ENCODE data around the gene MCRIP2. TPM values are rescaled to one million over a fixed set of nuclear protein-coding genes. Genes with fewer than 3 reads are reported as not detected.

MCRIP2 gene
- total RNA-seq, 4 donors from 2014 or later = 17.3 to 35.6 (median 28.1) TPM

DNA sequence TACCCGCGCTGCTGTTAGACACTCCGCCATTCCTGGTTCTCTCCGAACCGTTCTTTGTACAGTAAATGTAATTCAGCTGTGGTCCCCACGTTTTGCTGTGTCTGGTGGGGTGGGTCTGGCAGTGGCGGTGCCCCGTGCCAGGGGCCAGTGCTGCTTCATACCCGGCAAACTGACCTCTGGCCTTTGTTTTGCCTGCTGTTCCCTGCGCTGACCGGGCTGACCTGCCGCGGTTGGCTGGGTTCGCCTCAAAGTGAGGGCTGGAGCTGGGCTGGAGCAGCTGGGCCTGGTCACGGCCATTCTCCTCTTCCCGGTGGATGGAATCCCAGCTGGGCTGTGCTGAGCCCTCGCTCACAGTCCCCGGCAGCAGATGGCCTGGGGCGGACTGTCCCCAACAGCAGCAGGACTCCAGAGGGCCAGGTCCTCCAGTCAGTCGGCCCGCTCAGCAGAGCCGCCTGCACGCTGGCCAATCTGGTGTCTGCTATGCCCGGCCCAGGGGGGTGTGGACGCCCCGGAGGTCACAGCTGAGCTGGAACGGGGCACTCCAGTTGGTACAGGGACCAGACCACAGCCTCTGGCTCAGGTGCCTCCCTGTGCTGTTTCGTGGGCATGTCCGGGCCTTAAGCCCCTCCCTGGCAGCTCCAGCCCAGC is 12.3 kb upstream of the MCRIP2 start:
- TF ChIP-seq POLR2A (IDR thresholded peaks at IDR 0.05) = no peak
- TF ChIP-seq, protein P1, sequence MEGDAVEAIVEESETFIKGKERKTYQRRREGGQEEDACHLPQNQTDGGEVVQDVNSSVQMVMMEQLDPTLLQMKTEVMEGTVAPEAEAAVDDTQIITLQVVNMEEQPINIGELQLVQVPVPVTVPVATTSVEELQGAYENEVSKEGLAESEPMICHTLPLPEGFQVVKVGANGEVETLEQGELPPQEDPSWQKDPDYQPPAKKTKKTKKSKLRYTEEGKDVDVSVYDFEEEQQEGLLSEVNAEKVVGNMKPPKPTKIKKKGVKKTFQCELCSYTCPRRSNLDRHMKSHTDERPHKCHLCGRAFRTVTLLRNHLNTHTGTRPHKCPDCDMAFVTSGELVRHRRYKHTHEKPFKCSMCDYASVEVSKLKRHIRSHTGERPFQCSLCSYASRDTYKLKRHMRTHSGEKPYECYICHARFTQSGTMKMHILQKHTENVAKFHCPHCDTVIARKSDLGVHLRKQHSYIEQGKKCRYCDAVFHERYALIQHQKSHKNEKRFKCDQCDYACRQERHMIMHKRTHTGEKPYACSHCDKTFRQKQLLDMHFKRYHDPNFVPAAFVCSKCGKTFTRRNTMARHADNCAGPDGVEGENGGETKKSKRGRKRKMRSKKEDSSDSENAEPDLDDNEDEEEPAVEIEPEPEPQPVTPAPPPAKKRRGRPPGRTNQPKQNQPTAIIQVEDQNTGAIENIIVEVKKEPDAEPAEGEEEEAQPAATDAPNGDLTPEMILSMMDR (IDR thresholded peaks at IDR 0.05) = no peak
- no peak for DNase-seq
- H3K36me3 ChIP-seq = peaks cover 9 to 67% (median 15%) of the 10 kb centered on the region in 3 donors
- no peaks in the 10 kb centered on the region for H3K9me3 ChIP-seq
- intact Hi-C loops (cut with DNase I) = no loop called here
- no peak overlapping the region for H3K27ac ChIP-seq
- peaks cover 20 to 43% (median 29%) of the 10 kb centered on the region in 3 donors for H3K4me1 ChIP-seq
- H3K27me3 ChIP-seq = no peaks in the 10 kb centered on the region
- H3K4me3 ChIP-seq = no peak overlapping the region
- 74 to 82% methylated on average over 10 to 11 of the region's 29 CpGs for WGBS, 2 donors

DNA sequence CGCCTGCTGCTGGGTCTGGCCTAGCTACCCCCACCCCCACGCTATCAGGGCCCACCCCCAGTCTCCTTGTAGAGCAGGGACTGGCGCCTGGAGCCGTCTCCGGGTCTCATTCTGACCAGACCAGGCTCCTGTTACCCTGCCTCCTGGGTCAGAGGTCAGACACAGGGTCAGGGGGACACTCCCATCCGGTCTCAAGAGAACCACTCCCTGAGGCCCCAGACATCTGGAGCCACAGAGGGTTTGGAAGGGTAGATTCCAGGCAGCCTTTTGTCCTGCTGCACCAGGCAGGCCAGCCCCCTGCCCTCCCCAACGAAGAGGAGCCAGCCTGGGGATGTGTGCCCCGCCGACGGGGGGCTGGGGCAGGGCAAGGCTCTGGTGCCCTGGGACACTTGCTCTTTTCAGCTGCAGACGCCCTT is 11.8 kb upstream of the MCRIP2 start:
- H3K36me3 ChIP-seq = peaks cover 9 to 72% (median 15%) of the 10 kb centered on the region in 3 donors
- no peak overlapping the region for H3K27ac ChIP-seq
- no peak for TF ChIP-seq POLR2A (IDR thresholded peaks at IDR 0.05)
- TF ChIP-seq, protein P1 (IDR thresholded peaks at IDR 0.05) = no peak

DNA sequence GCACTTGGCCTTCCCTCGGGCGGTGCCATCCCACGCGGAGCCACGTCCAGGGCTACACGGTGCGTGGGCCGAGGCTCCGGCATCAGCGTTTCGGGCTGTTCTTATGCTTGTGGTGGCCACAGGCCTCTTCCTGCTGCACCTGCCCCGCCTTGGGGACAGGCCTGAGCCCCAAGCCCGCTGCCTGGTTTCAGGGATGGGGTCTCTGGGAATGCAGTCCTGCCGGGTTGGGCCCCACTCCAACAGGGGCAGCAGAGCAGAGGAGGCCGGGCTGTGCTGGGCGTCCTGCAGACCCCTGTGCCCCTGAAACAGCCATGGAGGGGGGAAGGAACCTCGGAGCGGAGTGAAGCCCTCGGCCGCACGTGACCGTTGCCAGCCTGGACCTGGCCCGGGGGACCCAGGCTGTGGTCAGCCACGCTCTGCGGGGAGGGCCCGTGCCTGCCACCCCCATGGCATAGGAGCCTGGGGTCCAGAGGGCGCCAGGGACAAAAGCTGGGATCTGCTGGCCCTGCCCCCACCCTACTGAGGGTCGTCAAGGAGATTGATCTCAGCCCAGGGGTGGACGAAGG is 11.3 kb upstream of the MCRIP2 start:
- no peak for DNase-seq
- intact Hi-C loops (cut with DNase I) = no loop called here
- Histone ChIP-seq H3K9me3 (no peaks in the 10 kb centered on the region), H3K27ac (no peak overlapping the region), H3K36me3 (peaks cover 9 to 70% (median 15%) of the 10 kb centered on the region in 3 donors), H3K4me1 (peaks cover 28 to 53% (median 34%) of the 10 kb centered on the region in 3 donors), H3K4me3 (no peak overlapping the region), H3K27me3 (no peaks in the 10 kb centered on the region)
- no CpG with 5 or more reads among the region's 29 CpGs for WGBS, 2 donors
- no peak for TF ChIP-seq POLR2A (IDR thresholded peaks at IDR 0.05)

More for the DNA sequence above, 11.8 kb upstream of the MCRIP2 start:
- peaks cover 23 to 48% (median 29%) of the 10 kb centered on the region in 3 donors for H3K4me1 ChIP-seq
- no peak for DNase-seq
- no peaks in the 10 kb centered on the region for H3K27me3 ChIP-seq
- WGBS, 2 donors = no CpG with 5 or more reads among the region's 11 CpGs
- intact Hi-C loops (cut with DNase I) = no loop called here
- H3K4me3 ChIP-seq = no peak overlapping the region
- no peaks in the 10 kb centered on the region for H3K9me3 ChIP-seq

DNA sequence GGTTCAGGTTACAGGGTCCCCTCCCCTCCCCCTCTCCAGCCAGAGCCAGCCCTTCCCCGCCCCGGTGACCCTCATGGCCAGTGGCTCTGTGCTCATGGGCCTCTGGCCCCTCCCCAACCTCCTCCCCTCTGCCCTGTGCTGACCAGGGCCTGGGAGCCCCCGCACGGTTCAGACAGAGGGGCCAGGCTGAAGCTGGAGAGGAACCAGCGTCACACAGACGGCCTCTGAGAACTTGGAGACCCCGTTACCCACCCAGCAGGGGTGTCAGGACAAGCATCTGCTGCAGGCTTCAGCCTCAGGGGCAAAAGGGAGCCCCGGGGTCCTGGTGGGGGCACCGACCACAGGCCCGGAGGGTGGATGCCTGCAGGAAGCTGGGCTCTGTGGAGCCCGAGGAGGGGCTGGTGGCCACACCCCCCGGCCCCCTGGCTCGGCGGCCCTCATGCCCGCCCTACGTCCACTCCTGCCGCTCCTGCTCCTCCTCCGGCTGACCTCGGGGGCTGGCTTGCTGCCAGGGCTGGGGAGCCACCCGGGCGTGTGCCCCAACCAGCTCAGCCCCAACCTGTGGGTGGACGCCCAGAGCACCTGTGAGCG is 10.7 kb upstream of the MCRIP2 start, which contains the start of gene WFIKKN1:
WFIKKN1 (plus strand) TSS at position 171 of the 591 bp plus-strand sequence; CDS start at position 440, 269 bp downstream.
- intact Hi-C loops (cut with DNase I) = no loop called here
- TF ChIP-seq POLR2A (IDR thresholded peaks at IDR 0.05) = no peak
- TF ChIP-seq, protein P1 (IDR thresholded peaks at IDR 0.05) = no peak
- WGBS, 2 donors = 0% methylated on average over 2 of the region's 23 CpGs; no CpG with 5 or more reads in 1 of the 2 donors
- Histone ChIP-seq H3K27ac (no peak within 1 kb of the TSS), H3K4me3 (no peak within 1 kb of the TSS), H3K27me3 (no peaks in the 10 kb centered on the region), H3K9me3 (no peaks in the 10 kb centered on the region), H3K36me3 (peaks cover 9 to 64% (median 15%) of the 10 kb centered on the region in 3 donors), H3K4me1 (peaks cover 32 to 59% (median 40%) of the 10 kb centered on the region in 3 donors)
- no peak for DNase-seq

DNA sequence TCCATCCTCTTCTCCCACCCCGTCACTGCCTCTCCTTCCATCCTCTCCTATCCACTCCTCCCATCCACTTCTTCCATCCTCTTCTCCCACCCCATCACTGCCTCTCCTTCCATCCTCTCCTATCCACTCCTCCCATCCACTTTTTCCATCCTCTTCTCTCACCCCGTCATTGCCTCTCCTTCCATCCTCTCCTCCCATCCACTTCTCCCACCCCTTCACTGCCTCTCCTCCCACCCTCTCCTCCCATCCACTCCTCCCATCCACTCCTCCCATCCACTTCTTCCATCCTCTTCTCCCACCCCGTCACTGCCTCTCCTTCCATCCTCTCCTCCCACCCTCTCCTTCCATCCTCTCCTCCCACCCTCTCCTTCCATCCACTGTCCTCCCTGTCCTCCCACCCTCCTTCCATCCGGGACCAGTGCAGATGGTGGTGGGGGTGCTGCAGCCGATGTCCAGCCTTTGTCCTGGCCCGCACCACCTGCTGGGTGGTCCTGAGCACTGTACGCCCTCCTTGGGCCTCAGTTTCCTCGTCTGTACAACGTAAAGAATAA is 9.7 kb upstream of the MCRIP2 start:
- WGBS, 2 donors = 53 to 61% methylated on average over 6 to 8 of the region's 9 CpGs
- Histone ChIP-seq H3K27me3 (no peaks in the 10 kb centered on the region), H3K4me3 (no peak overlapping the region), H3K27ac (no peak overlapping the region), H3K4me1 (peaks cover 29 to 51% (median 35%) of the 10 kb centered on the region in 3 donors), H3K9me3 (no peaks in the 10 kb centered on the region), H3K36me3 (peaks cover 9 to 54% (median 15%) of the 10 kb centered on the region in 3 donors)
- intact Hi-C loops (cut with DNase I) = no loop called here
- TF ChIP-seq, protein P1 (IDR thresholded peaks at IDR 0.05) = no peak
- no peak for TF ChIP-seq POLR2A (IDR thresholded peaks at IDR 0.05)
- no peak for DNase-seq

All from esophagus squamous epithelium (tissue), 5 donors.